Measurements from ENCODE around the gene NLRP14.

Gene NLRP14

GRCh38 chr11:6986487-6986886 is 33.8 kb upstream of the NLRP14 start:
- Histone ChIP-seq H3K27ac (ENCODE audit: extremely low read depth, low read depth, low read length) (no peak overlapping the region), H3K4me3 (ENCODE audit: low read depth, low read length) (no peak overlapping the region), H3K4me1 (ENCODE audit: control insufficient read depth, insufficient read depth, low read length) (no peaks in the 10 kb centered on the region), H3K9me3 (ENCODE audit: control insufficient read depth, insufficient read depth, low read depth, low read length) (no peaks in the 10 kb centered on the region), H3K36me3 (ENCODE audit: control insufficient read depth in 2 of 2, insufficient read depth in 1 of 2, low read length in 2 of 2) (no peaks in the 10 kb centered on the region)
- TF ChIP-seq ZNF174 (tag by site-specific recombination; IDR thresholded peaks at IDR 0.05) (no peak), KLF16 (tag by site-specific recombination; IDR thresholded peaks at IDR 0.05) (no peak), ZNF561 (tag by site-specific recombination; IDR thresholded peaks at IDR 0.05; ENCODE audit: borderline replicate concordance) (no peak), ZNF133 (tag by site-specific recombination; IDR thresholded peaks at IDR 0.05) (peak; percentile 53)
- CTCF ChIA-PET = interaction anchor here (1.0 kb wide), 1 partner anchor 174 kb away, joined by 3 read pairs; no protein-coding TSS in a partner anchor
- POLR2A ChIA-PET = no interaction called here

- Histone ChIP-seq H3K9me3 (ENCODE audit: control insufficient read depth, insufficient read depth, low read depth, low read length) (no peaks in the 10 kb centered on the region), H3K4me1 (ENCODE audit: control insufficient read depth, insufficient read depth, low read length) (no peaks in the 10 kb centered on the region), H3K4me3 (ENCODE audit: low read depth, low read length) (no peak overlapping the region), H3K36me3 (ENCODE audit: control insufficient read depth in 2 of 2, insufficient read depth in 1 of 2, low read length in 2 of 2) (no peaks in the 10 kb centered on the region), H3K27ac (ENCODE audit: extremely low read depth, low read depth, low read length) (no peak overlapping the region)
- TF ChIP-seq SCRT2 (tag by site-specific recombination; IDR thresholded peaks at IDR 0.05) = no peak
- POLR2A ChIA-PET = interaction anchor here (0.6 kb wide), 1 partner anchor 29 kb away, joined by 4 read pairs; no protein-coding TSS in a partner anchor
- CTCF ChIA-PET = interaction anchor here (0.6 to 1.0 kb wide), 2 partner anchors 9 to 887 kb away, joined by 4 to 5 read pairs; no protein-coding TSS in a partner anchor
Observed at GRCh38 chr11:6988506-6988905, 31.8 kb upstream of the NLRP14 start.

- CTCF ChIA-PET = no interaction called here
- no peaks in the 10 kb centered on the region for H3K36me3 ChIP-seq (ENCODE audit: control insufficient read depth in 2 of 2, insufficient read depth in 1 of 2, low read length in 2 of 2)
- no peak for TF ChIP-seq REST (tag by site-specific recombination; IDR thresholded peaks at IDR 0.05)
- TF ChIP-seq ZNF558 (tag by site-specific recombination; IDR thresholded peaks at IDR 0.05) = no peak
- no peak for TF ChIP-seq ZNF76 (tag by site-specific recombination; IDR thresholded peaks at IDR 0.05; ENCODE audit: borderline replicate concordance, low read depth)
- no peaks in the 10 kb centered on the region for H3K9me3 ChIP-seq (ENCODE audit: control insufficient read depth, insufficient read depth, low read depth, low read length)
- no peak overlapping the region for H3K4me3 ChIP-seq (ENCODE audit: low read depth, low read length)
- no peaks in the 10 kb centered on the region for H3K4me1 ChIP-seq (ENCODE audit: control insufficient read depth, insufficient read depth, low read length)
- no peak overlapping the region for H3K27ac ChIP-seq (ENCODE audit: extremely low read depth, low read depth, low read length)
- POLR2A ChIA-PET = no interaction called here
Observed at GRCh38 chr11:6991227-6991626, 29.1 kb upstream of the NLRP14 start.

- Histone ChIP-seq H3K4me3 (ENCODE audit: low read depth, low read length) (no peak overlapping the region), H3K4me1 (ENCODE audit: control insufficient read depth, insufficient read depth, low read length) (no peaks in the 10 kb centered on the region), H3K9me3 (ENCODE audit: control insufficient read depth, insufficient read depth, low read depth, low read length) (no peaks in the 10 kb centered on the region), H3K27ac (ENCODE audit: extremely low read depth, low read depth, low read length) (no peak overlapping the region), H3K36me3 (ENCODE audit: control insufficient read depth in 2 of 2, insufficient read depth in 1 of 2, low read length in 2 of 2) (no peaks in the 10 kb centered on the region)
- no peak for TF ChIP-seq PRDM10 (tag by site-specific recombination; IDR thresholded peaks at IDR 0.05)
- no peak for TF ChIP-seq IKZF3 (tag by site-specific recombination; IDR thresholded peaks at IDR 0.05)
- POLR2A ChIA-PET = no interaction called here
- CTCF ChIA-PET = interaction anchor here (0.5 to 1.5 kb wide), 2 partner anchors 65 to 180 kb away, joined by 5 read pairs; no protein-coding TSS in a partner anchor
Observed at GRCh38 chr11:6992026-6992425, 28.3 kb upstream of the NLRP14 start.

Data from HEK293 (cell line).